Measurements from ENCODE around the gene ABR.

DNA sequence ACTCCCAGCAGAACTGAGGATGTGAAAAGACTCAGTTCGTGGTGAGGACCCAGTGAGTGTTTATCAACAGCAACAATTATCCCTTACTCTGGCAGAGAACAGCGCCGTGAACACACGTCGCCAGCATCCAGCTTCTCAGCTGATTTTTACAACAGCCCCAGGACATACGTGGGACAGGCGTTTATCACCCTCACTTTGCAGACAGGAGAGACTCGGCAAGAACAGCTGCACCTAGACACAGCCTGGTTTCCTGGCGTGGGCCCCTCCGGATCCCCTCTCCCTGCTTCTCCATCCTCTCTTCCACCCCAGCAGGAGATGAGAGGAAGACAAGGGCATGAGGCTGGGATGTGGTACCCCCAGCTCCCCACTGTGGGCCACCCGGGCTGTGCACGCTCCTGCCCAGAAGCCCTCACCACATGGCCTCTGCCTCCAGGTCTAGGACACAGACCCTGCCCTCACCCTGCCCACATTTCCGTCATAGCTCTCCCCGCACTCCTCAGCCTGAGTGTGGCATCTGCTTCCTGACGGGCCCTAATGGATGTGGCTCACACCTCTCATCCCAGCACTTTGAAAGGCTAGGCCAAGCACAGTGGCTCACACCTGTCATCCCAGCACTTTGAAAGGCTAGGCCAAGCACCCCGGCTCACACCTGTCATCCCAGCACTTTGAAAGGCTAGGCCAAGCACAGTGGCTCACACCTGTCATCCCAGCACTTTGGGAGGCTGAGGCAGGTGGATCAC, 17.5 kb downstream of the ABR start:
- TF ChIP-seq, protein P1, sequence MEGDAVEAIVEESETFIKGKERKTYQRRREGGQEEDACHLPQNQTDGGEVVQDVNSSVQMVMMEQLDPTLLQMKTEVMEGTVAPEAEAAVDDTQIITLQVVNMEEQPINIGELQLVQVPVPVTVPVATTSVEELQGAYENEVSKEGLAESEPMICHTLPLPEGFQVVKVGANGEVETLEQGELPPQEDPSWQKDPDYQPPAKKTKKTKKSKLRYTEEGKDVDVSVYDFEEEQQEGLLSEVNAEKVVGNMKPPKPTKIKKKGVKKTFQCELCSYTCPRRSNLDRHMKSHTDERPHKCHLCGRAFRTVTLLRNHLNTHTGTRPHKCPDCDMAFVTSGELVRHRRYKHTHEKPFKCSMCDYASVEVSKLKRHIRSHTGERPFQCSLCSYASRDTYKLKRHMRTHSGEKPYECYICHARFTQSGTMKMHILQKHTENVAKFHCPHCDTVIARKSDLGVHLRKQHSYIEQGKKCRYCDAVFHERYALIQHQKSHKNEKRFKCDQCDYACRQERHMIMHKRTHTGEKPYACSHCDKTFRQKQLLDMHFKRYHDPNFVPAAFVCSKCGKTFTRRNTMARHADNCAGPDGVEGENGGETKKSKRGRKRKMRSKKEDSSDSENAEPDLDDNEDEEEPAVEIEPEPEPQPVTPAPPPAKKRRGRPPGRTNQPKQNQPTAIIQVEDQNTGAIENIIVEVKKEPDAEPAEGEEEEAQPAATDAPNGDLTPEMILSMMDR (IDR thresholded peaks at IDR 0.05), result no peak
- no peak for TF ChIP-seq POLR2AphosphoS5 (IDR thresholded peaks at IDR 0.05)
- no peak for TF ChIP-seq POLR2A (IDR thresholded peaks at IDR 0.05)

All from suprapubic skin (tissue), 4 donors.